MM.1S (cell line): Measurements from ENCODE around the gene NTN1.
"Not testable (repeated sequence)": the region's sequence is repeated elsewhere in the genome, so short reads cannot be mapped to it uniquely, and the experiment has no call there.

Source experiments
- DNase-seq: peaks from one replicate; pipeline ENCODE4 v3.0.0-alpha.2; 2015
- H2AFZ ChIP-seq: fragments of 300-600 bp; sonication (generic); 2 replicates; pipeline ENCODE4 v1.6.0; 2016; ENCODE audit warnings: antibody characterized with exemption, low read length
- H3F3A ChIP-seq: fragments of 300-600 bp; sonication (generic); 2 replicates; pipeline ENCODE4 v1.6.1; 2016; ENCODE audit warnings: mild to moderate bottlenecking, antibody characterized with exemption, low read length, moderate library complexity, mixed read lengths; ENCODE audit not compliant: insufficient read depth
- H3K27ac ChIP-seq: fragments of 300-600 bp; sonication (generic); 2 replicates; pipeline ENCODE4 v1.5.1; 2016; ENCODE audit warnings: mild to moderate bottlenecking, low read length
- H3K27me3 ChIP-seq: fragments of 300-600 bp; sonication (generic); replicated peaks from 2 replicates; pipeline ENCODE4 v1.6.0; 2016; ENCODE audit warnings: low read length; ENCODE audit not compliant: insufficient read depth
- H3K36me3 ChIP-seq: fragments of 300-600 bp; sonication (generic); replicated peaks from 2 replicates; pipeline ENCODE4 v1.6.1; 2016; ENCODE audit warnings: mild to moderate bottlenecking, low read length, mixed read lengths; ENCODE audit not compliant: insufficient read depth
- H3K4me1 ChIP-seq: fragments of 300-600 bp; sonication (generic); 2 replicates; pipeline ENCODE4 v1.6.1; 2016; ENCODE audit warnings: low read length, mixed read lengths
- H3K4me2 ChIP-seq: fragments of 300-600 bp; sonication (generic); 2 replicates; pipeline ENCODE4 v1.6.0; 2016; ENCODE audit warnings: low read depth, low read length
- H3K4me3 ChIP-seq: fragments of 300-600 bp; sonication (generic); 2 replicates; pipeline ENCODE4 v1.5.1; 2016; ENCODE audit warnings: low read length, mixed read lengths
- H3K79me2 ChIP-seq: fragments of 300-600 bp; sonication (generic); 2 replicates; pipeline ENCODE4 v1.6.1; 2016; ENCODE audit warnings: mixed run types, low read length, mixed read lengths
- H3K9ac ChIP-seq: fragments of 300-600 bp; sonication (generic); 2 replicates; pipeline ENCODE4 v1.6.1; 2016; ENCODE audit warnings: low read length, mixed read lengths
- H3K9me2 ChIP-seq: fragments of 300-600 bp; sonication (generic); replicated peaks from 2 replicates; pipeline ENCODE4 v1.6.1; 2016; ENCODE audit warnings: mild to moderate bottlenecking, low read length, mixed read lengths; ENCODE audit not compliant: insufficient read depth
- H3K9me3 ChIP-seq: fragments of 300-600 bp; sonication (generic); replicated peaks from 2 replicates; pipeline ENCODE4 v1.6.1; 2016; ENCODE audit warnings: mild to moderate bottlenecking, low read length, mixed read lengths; ENCODE audit not compliant: insufficient read depth
- H4K20me1 ChIP-seq: fragments of 300-600 bp; sonication (generic); 2 replicates; pipeline ENCODE4 v1.6.1; 2016; ENCODE audit warnings: mild to moderate bottlenecking, low read length, moderate library complexity, mixed read lengths; ENCODE audit not compliant: insufficient read depth
- EZH2 ChIP-seq: fragments of 300-600 bp; sonication (generic); optimal IDR thresholded peaks from 2 replicates; pipeline ENCODE3; 2017; ENCODE audit warnings: low read depth, mild to moderate bottlenecking, antibody characterized with exemption, low read length, mixed read lengths
- EZH2phosphoT487 ChIP-seq: fragments of 300-600 bp; sonication (generic); IDR thresholded peaks from 2 replicates; pipeline ENCODE4 v1.6.1; 2018; ENCODE audit warnings: antibody characterized with exemption, low read length
- TF ChIP-seq, protein P1 (sequence below): fragments of 300-600 bp; sonication (generic); IDR thresholded peaks from 2 replicates; pipeline ENCODE4 v1.5.1; 2016; ENCODE audit warnings: antibody characterized with exemption, low read length, mixed read lengths

Gene NTN1

DNA sequence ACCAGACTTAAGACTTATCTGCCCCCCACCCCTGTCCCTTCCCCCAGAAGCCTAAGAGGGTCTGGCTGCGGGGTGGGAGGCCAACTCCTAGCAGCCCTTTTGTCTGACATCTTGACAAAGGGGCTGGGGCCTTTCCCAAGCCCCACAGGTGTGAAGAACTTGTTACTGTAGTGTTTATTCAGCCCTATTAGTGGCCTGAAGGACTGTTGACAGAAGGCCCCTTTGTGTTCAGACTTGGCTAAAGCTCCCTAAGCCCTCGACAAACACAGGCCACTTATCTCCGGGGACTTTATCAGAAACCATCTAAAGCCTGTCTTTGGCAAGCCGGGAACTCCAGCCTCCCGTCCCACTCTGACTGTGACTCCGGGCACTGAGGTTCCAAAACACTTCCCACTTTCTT lies 129.8 kb downstream of the NTN1 start:
- no peak overlapping the region for H3K4me2 ChIP-seq
- no peak overlapping the region for H3K9ac ChIP-seq
- H2AFZ ChIP-seq, result no peak overlapping the region
- no peaks in the 10 kb centered on the region for H4K20me1 ChIP-seq
- no peaks in the 10 kb centered on the region for H3K4me1 ChIP-seq
- no peak overlapping the region for H3K27ac ChIP-seq
- no peaks in the 10 kb centered on the region for H3K9me3 ChIP-seq
- H3K4me3 ChIP-seq, result no peak overlapping the region
- DNase-seq, result no peak
- H3F3A ChIP-seq, result no peaks in the 10 kb centered on the region
- H3K27me3 ChIP-seq, result peaks cover 16% of the 10 kb centered on the region
- no peaks in the 10 kb centered on the region for H3K36me3 ChIP-seq
- H3K9me2 ChIP-seq, result no peaks in the 10 kb centered on the region
- no peak for TF ChIP-seq EZH2phosphoT487
- TF ChIP-seq EZH2, result no peak
- TF ChIP-seq, protein P1, sequence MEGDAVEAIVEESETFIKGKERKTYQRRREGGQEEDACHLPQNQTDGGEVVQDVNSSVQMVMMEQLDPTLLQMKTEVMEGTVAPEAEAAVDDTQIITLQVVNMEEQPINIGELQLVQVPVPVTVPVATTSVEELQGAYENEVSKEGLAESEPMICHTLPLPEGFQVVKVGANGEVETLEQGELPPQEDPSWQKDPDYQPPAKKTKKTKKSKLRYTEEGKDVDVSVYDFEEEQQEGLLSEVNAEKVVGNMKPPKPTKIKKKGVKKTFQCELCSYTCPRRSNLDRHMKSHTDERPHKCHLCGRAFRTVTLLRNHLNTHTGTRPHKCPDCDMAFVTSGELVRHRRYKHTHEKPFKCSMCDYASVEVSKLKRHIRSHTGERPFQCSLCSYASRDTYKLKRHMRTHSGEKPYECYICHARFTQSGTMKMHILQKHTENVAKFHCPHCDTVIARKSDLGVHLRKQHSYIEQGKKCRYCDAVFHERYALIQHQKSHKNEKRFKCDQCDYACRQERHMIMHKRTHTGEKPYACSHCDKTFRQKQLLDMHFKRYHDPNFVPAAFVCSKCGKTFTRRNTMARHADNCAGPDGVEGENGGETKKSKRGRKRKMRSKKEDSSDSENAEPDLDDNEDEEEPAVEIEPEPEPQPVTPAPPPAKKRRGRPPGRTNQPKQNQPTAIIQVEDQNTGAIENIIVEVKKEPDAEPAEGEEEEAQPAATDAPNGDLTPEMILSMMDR, result no peak
- H3K79me2 ChIP-seq, result no peaks in the 10 kb centered on the region

DNA sequence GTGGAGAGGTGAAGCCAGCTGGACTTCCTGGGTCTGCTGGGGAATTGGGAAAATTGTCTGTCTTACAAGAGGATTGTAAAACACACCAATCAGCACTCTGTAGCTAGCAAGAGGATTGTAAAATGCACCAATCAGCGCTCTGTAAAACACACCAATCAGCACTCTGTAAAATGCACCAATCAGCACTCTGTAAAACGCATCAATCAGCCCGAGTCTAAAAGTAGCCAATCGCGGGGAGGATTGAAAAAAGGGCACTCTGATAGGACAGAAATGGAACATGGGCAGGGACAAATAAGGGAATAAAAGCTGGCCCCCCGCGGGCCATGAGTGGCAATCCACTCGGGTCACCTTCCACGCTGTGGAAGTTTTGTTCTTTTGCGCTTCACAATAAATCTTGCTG lies 130.4 kb downstream of the NTN1 start:
- H4K20me1 ChIP-seq, H3K9ac ChIP-seq, H3K9me3 ChIP-seq, H3K4me3 ChIP-seq, H3K4me2 ChIP-seq, H3F3A ChIP-seq, H3K9me2 ChIP-seq, H3K79me2 ChIP-seq, H3K27ac ChIP-seq, H3K36me3 ChIP-seq, H3K4me1 ChIP-seq, H2AFZ ChIP-seq, DNase-seq: not testable (repeated sequence)
- H3K27me3 ChIP-seq, result peaks cover 16% of the 10 kb centered on the region

DNA sequence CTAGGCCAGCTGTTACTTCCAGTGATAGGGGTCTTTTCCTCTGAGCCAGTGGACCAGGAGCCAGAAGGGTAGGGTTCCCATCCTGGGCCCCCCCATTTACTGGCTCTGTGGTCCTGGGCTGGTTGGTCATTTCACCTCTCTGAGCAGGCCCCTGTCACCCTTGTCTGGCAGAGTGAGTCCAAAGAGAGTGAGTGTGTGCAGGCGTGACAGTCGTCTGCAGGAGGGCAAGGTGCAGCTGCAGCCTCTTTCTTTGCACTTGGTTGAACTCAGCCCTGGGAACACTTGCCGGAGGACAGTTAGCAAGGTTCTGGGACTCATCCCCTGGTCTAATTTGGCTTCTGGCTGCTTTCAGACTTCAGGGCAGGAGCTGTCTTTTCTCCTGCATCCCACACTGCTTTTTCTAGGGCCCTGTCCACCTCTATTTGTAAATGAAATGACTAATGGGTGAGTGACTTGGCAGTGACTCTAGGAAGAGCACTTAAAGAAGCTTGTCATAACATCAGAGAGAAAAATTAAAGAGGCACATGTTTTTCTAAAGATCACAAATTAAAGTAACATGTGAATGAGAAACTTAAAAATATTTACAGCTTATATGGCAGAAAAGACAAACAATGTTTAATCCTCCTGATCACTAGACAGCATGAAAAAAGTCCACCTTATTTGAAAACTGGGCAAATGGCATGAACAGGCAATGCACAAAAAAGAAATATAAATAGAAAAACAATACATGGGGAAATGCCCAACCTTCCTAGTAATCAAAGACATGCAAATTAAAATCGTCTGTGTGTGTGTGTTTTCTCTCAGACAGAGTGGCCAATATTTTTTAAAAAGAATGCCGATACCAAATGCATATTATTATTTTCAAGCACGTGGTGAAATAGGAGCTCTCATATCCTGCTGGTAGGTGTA lies 137.5 kb downstream of the NTN1 start:
- DNase-seq, result no peak
- TF ChIP-seq EZH2, result no peak
- TF ChIP-seq EZH2phosphoT487, result no peak
- TF ChIP-seq, protein P1, result no peak
- no peaks in the 10 kb centered on the region for H3K79me2 ChIP-seq
- H3K4me3 ChIP-seq, result no peak overlapping the region
- H3K9ac ChIP-seq, result no peak overlapping the region
- H3K36me3 ChIP-seq, result no peaks in the 10 kb centered on the region
- no peaks in the 10 kb centered on the region for H4K20me1 ChIP-seq
- H3K27ac ChIP-seq, result no peak overlapping the region
- H3K9me3 ChIP-seq, result no peaks in the 10 kb centered on the region
- no peaks in the 10 kb centered on the region for H3K4me1 ChIP-seq
- H3K27me3 ChIP-seq, result peaks cover 12% of the 10 kb centered on the region; the same call in 1 of the 2 replicates
- H3F3A ChIP-seq, result no peaks in the 10 kb centered on the region
- H2AFZ ChIP-seq, result no peak overlapping the region
- no peaks in the 10 kb centered on the region for H3K9me2 ChIP-seq
- H3K4me2 ChIP-seq, result no peak overlapping the region
